Osteocyte (in vitro differentiated cells): ENCODE results near the gene CDC42EP1. TPM values are rescaled to one million over a fixed set of nuclear protein-coding genes. Genes with fewer than 3 reads are reported as not detected.
A peak's percentile ranks its signal among the peaks of the same experiment; 100 is the strongest.

Experiments used
- DNase-seq: peaks from one replicate; pipeline ENCODE4 v3.0.0; 2021; ENCODE audit warnings: mixed read lengths; ENCODE audit not compliant: unreplicated experiment; ENCODE audit errors: extremely low spot score
- H3K27ac Mint-ChIP-seq: one replicate; pipeline ENCODE4 v1.8.0; 2021; ENCODE audit warnings: mild to moderate bottlenecking, mixed read lengths; ENCODE audit not compliant: unreplicated experiment
- H3K27me3 Mint-ChIP-seq: one replicate; pipeline ENCODE4 v1.8.0; 2021; ENCODE audit warnings: mixed read lengths; ENCODE audit not compliant: unreplicated experiment
- H3K36me3 Mint-ChIP-seq: one replicate; pipeline ENCODE4 v1.8.0; 2021; ENCODE audit warnings: mixed read lengths; ENCODE audit not compliant: unreplicated experiment
- H3K4me1 Mint-ChIP-seq: one replicate; pipeline ENCODE4 v1.8.0; 2021; ENCODE audit warnings: mixed read lengths; ENCODE audit not compliant: unreplicated experiment
- H3K4me3 Mint-ChIP-seq: one replicate; pipeline ENCODE4 v1.8.0; 2021; ENCODE audit warnings: mild to moderate bottlenecking, moderate library complexity, mixed read lengths; ENCODE audit not compliant: unreplicated experiment
- H3K9me3 Mint-ChIP-seq: one replicate; pipeline ENCODE4 v1.8.0; 2021; ENCODE audit warnings: mixed read lengths; ENCODE audit not compliant: unreplicated experiment
- CTCF ChIP-seq: fragments of 200-600 bp; sonication (generic); IDR thresholded peaks from 2 replicates; pipeline ENCODE4 v1.5.0; 2021; ENCODE audit warnings: antibody characterized with exemption, mild to moderate bottlenecking, moderate library complexity
- total RNA-seq: library from RNA; stranded (reverse); gene quantifications from 2 replicates; pipeline ENCODE4 v1.2.1, GENCODE V29; 2021

The CDC42EP1 gene
- total RNA-seq, 1 donor from 2014 or later = 282 TPM

- Mint-ChIP-seq H3K36me3 (no peaks in the 10 kb centered on the region), H3K27ac (peak overlapping the region; percentile 46), H3K4me1 (peaks cover 74% of the 10 kb centered on the region), H3K27me3 (no peaks in the 10 kb centered on the region), H3K9me3 (no peaks in the 10 kb centered on the region), H3K4me3 (no peak overlapping the region)
- DNase-seq = no peak
- no peak for TF ChIP-seq CTCF
Measured at GRCh38 chr22:37542959-37543358, 17.3 kb upstream of the CDC42EP1 start.

- DNase-seq = peak; percentile 91
- peak; percentile 83 for TF ChIP-seq CTCF
- Mint-ChIP-seq H3K4me3 (peak overlapping the region; percentile 26), H3K27ac (peak overlapping the region; percentile 99), H3K4me1 (peaks cover 83% of the 10 kb centered on the region), H3K36me3 (no peaks in the 10 kb centered on the region), H3K9me3 (no peaks in the 10 kb centered on the region), H3K27me3 (no peaks in the 10 kb centered on the region)
Measured at GRCh38 chr22:37544955-37545702, 15.2 kb upstream of the CDC42EP1 start.

- no peaks in the 10 kb centered on the region for H3K36me3 Mint-ChIP-seq
- TF ChIP-seq CTCF = no peak
- H3K27me3 Mint-ChIP-seq = no peaks in the 10 kb centered on the region
- H3K4me1 Mint-ChIP-seq = peaks cover 83% of the 10 kb centered on the region
- peak; percentile 99 for DNase-seq
- H3K9me3 Mint-ChIP-seq = no peaks in the 10 kb centered on the region
- H3K27ac Mint-ChIP-seq = peak overlapping the region; percentile 99
- peak overlapping the region; percentile 26 for H3K4me3 Mint-ChIP-seq
Measured at GRCh38 chr22:37545703-37546436, 14.4 kb upstream of the CDC42EP1 start.

GRCh38 chr22:37546437-37547250 is 13.6 kb upstream of the CDC42EP1 start:
- Mint-ChIP-seq H3K36me3 (no peaks in the 10 kb centered on the region), H3K4me3 (peak overlapping the region; percentile 6), H3K4me1 (peaks cover 84% of the 10 kb centered on the region), H3K27ac (peak overlapping the region; percentile 99), H3K27me3 (no peaks in the 10 kb centered on the region), H3K9me3 (no peaks in the 10 kb centered on the region)
- peak; percentile 88 for DNase-seq
- TF ChIP-seq CTCF = peak; percentile 49
